Activated CD4-positive, alpha-beta T cell treated with anti-CD3 and anti-CD28 coated beads, Interleukin-2, amount 50 U/mL, for 24 hours (primary cell): ENCODE results near the gene GAST.
"Not testable (repeated sequence)": the region's sequence is repeated elsewhere in the genome, so short reads cannot be mapped to it uniquely, and the experiment has no call there.

Experiments used
- DNase-seq, 2 donors: peaks; one replicate each; pipeline ENCODE4 v3.0.0-alpha.2; 2020; ENCODE audit warnings: low read depth in 1 of 2, low spot score in 1 of 2

GAST gene, protein sequence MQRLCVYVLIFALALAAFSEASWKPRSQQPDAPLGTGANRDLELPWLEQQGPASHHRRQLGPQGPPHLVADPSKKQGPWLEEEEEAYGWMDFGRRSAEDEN

GRCh38 chr17:41711669-41712400, at the start of gene GAST:
GAST (plus strand) TSS chr17:41712331; CDS start chr17:41715437, 3,106 bp downstream.
- no peak for DNase-seq

DNA sequence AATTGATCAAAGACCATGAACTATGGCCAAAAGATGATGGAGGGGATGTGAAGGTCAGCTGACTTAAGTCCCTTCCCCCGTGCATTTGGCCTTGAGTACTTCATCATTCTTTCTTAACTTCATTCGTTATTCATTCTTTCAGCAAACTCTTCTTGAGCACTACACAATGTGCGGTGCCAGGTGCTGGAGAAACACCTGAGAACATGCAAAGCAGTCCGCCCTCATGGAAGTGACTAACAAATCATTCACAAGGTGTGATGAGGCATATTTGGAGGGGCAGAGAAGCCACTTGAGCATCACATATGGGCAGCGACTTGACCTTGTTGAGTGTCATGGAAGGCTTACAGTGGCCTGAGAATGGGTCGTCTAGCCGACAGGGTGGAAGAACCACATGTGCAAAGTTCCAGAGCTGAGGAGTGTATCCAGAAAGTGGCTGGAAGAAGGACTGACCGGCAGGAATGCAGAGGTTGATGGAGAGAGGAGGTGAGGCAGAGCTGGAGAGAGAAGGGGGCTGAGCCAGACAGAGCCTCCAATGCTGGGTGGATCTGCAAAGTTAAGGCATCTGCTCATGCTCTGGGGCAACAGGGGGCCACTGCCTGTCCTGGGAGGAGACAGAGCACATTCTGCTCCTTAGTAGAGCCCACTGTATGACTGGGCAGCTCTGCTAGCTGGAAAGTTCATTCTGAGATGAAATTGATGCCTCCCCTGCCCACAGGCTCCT, 48.5 kb upstream of the GAST start:
- no peak for DNase-seq

GRCh38 chr17:41664172-41664457, 48.0 kb upstream of the GAST start:
- no peak for DNase-seq

DNA sequence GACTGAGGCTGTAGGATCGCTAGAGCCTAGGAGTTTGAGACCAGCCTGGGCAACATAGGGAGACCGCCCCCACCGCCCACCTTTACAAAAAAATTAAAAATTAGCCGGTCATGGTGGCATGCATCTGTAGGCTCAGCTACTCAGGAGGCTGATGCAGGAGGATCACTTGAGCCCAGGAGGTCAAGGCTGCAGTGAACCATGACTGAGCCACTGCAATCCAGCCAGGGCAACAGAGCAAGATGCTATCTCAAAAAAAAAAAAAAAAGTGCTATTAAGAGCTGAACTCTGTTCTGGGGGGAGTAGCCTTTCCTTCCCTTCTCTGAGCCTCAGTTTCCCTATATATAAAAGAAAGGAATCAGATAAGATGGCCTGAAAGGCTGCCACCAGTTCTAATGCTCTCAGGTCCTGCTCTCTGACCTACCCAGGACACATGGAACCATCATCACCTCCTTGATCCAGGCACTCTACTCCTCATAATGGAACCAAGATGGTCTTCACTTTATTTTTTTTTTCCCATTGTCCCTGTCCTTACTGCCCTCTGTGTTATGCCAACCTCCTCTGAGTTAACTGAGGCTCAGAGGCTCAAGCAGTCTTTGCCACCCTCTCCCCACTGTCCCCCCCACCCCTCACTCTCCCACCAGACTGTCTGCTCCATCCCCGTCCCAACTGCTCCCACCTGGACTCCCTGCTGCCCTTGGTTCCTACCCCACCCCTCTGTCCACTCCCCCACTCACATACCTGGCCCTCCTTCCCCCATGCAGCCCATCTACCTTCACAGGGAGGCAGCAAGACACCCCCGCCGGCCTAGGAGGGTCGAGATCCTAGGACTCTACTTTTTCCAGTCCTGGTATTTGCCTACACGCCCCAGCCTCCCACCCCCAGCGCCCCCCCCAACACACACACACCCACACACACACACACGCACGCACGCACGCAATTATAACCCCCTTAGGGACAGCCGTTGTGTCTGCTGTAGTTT, 47.3 kb upstream of the GAST start:
- DNase-seq, result no peak

DNA sequence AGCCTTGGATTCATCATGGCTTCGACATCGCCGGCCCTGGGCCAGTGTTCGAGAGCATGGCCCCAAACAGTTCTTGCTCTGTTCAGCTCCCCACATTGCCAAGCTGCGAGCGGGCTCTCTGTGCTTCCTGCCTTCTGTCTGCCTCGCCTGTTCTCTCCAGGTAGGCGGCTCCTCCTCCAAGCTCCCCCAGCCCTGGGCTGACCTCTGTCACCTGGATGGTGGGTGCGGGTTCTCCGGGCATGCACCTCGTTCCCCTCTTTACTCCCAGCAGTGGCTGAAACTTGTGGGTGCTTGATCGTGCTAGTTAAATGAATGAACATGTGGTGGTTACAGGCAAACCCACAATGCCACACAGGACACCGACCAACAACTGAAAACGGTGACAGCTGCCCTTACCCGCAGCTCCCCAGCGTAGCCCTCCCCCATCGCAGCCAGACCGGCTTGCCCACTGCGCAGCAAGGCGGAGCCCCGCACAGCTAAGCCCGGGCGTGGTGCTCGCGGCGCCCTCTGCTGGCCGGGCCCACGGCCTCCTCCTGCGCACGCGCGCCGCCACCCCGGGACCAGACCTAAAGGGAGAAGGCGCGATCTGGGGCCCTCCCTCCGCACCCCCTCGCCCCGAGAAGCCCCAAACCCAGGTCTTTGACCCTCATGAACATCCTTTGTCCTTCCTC, 46.4 kb upstream of the GAST start:
- DNase-seq, result peak; percentile 82 to 87

DNA sequence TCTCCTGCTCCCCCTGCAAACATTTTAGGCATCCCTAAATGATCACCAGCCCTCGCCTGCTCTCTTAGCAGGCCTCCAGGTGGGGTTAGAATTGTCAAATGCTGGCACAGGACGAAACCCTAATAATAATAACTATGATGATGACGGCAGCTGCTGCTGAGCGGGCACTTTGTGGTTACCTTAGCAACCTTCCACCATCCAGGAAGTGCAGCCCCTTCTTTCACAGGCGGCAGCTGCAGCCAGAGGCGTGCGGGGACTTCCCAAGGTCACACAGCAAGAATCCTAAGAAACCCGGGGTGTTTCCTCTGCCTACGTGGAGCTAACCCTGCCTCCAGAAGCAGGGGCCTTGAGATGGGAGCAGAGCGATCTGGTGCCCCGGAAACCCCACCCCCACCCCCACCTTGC, 45.9 kb upstream of the GAST start:
- peak in 1 of 2 donors; percentile 64 for DNase-seq

GRCh38 chr17:41666708-41667279, 45.3 kb upstream of the GAST start:
- peak; percentile 85 to 86 for DNase-seq

GRCh38 chr17:41667280-41668041, 44.7 kb upstream of the GAST start:
- DNase-seq, result no peak

- DNase-seq, result no peak
These were observed 40.0 kb upstream of the GAST start for GRCh38 chr17:41672153-41672552.

- not testable (repeated sequence) for DNase-seq
These were observed 36.7 kb upstream of the GAST start for GRCh38 chr17:41675157-41676057.

DNA sequence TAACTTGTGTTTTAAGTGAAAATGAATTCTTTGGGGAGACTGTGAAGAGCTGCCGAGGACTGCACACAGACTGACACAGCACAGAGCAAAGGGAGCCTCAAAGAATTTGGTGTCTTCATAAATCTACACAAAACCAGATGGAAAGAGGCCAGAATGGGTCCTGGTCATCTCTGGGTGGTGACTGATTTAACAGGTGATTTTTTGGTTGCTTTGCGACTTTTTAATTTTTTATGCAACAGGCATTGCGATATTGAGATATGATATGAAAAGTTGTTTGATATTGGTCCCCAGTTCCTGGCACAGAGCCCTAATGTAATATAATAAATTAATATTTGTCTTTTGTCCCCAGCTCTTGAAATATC, 36.1 kb upstream of the GAST start:
- no peak for DNase-seq

- no peak for DNase-seq
These were observed 33.7 kb upstream of the GAST start for GRCh38 chr17:41678411-41678906.

DNA sequence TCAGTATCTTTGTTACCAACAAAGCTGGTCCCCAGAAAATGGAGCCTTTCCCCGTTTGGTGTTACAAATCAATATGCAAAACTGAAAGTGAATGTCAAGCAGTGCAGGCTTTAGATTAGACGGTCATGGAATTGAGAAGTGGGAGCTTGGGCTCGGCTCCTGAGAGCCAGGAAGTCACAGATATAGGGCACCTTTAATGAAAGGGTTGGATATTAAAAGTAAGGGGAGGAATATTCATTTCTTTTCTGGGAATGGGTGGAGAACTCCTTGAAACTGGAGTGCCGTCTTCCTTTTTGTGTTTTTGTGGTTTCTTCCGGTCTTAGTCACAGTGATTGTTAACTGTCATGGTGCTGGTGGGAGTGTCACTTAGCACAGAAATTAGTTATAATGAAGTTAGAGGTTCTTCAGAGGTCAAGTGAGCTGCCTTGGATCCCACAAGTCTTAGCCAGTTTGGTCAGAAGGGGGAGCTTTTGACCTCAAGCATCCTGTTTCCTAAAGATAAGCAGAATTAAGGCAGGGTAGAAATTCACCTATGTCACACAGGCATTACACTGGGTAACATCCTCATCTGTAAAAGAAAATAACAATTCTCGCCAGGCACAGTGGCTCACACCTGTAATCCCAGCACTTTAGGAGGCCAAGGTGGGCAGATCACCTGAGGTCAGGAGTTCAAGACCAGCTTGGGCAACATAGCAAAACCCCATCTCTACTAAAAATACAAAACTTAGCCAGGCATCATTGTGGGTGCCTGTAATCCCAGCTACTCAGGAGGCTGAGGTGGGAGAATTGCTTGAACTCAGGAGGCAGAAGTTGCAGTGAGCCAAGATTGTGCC, 33.0 kb upstream of the GAST start:
- DNase-seq, result peak in 1 of 2 donors; percentile 65

DNA sequence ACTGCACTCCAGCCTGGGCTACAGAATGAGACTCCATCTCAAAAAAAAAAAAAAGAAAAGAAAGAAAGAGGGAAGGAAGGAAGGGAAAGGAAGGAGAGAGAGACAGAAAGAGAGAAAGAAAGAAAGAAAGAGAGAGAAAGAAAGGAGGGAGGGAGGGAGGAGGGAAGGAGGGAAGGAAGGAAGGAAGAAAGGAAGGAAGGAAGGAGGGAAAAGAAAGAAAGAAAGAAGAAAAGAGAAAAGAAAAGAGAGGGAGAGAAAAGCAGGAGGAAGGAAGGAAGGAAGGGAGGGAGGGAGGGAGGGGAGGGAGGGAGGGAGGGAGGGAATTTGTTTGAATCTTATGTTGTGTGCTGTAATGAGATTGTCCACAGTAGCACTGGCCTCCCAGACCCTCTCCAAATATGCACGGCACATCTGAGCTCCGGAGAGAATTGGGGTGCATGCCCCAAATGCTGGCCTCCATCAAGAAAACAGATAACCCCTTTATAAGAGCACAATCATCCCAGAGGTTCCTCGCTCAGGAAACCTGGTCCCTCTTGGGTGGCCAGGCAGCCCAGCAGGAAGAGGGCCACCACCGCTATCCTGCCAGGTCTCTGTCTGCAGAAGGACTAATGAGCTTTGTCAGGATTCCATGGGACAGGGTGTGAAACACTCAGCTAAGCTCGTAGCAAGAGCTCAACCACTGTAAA, 32.2 kb upstream of the GAST start:
- DNase-seq, result no peak

DNA sequence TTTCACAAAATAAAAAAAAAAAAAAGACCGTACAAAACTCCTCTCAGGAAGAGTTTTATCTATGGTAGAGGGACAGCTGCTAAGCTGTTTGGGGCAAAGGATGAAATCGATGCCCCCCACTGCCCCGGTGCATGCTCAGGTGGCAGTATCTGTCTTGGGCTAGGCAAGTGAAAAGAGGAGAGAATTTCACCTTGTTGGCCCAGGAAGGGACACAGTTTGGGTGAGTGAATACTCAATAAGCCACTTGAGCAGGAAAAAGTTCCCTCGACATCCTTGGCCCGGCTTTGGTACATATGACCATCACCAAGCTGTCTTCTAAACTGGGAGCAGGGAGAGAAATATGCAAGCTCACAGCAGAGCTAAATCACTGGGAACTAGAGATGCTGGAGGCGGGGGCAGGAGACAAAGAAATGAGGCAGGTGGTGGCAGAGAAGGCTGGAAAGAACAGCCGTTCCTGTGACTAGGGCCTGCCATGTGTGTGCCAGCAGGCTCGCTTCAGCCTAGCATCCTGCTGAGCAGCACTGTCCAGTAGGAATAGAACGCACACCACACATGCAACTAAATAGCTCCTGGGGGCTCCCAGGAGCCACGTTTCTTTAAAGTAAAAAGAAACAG, 31.6 kb upstream of the GAST start:
- DNase-seq, result no peak

- no peak for DNase-seq
These were observed 30.4 kb upstream of the GAST start for GRCh38 chr17:41681776-41682175.

DNA sequence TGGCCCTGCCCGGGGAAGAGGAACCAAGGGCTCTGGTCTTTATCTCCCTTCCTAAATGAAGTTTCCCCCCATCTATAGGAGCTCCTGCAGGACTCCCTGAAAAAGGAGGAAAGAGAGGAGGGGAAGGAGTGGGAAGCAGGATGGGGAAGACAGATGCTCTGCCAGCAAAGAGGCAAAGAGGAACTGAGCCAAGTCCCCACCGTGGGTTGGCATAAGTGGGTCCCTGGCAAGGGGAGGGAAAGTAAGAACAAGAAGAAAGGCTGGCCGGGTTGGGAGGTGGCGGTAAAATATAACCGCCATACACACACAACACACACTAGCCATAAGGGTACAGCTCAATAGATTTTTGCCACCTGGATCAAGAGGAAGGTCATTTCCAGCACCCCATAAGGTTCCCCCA, 29.5 kb upstream of the GAST start:
- DNase-seq, result no peak
